Measurements from ENCODE around the gene PTRHD1.

- TF ChIP-seq CTCF (IDR thresholded peaks at IDR 0.05) (no peak), POLR2A (IDR thresholded peaks at IDR 0.05) (no peak)
These were observed 28.3 kb upstream of the PTRHD1 start for GRCh38 chr2:24821433-24821891.

All from esophagus squamous epithelium (tissue), 4 donors.